Bronchial epithelial cell (primary cell): ENCODE measurements around the gene KIF1C. TPM values are rescaled to one million over a fixed set of nuclear protein-coding genes. Genes with fewer than 3 reads are reported as not detected.

ENCODE experiments used
- DNase-seq: peaks from one replicate; pipeline ENCODE4 v3.0.0-alpha.2; 2010; ENCODE audit warnings: low read depth
- FAIRE-seq: peaks from 2 replicates; lab custom pipeline; 2011; peaks lifted over from hg19 to GRCh38; lab: Jason Lieb, UNC
- H3K27me3 ChIP-seq: 2 replicates; pipeline ENCODE4 v1.5.1; 2011; ENCODE audit warnings: low read length; ENCODE audit not compliant: control insufficient read depth, insufficient read depth
- H3K36me3 ChIP-seq: 2 replicates; pipeline ENCODE4 v1.5.1; 2011; ENCODE audit warnings: low read length; ENCODE audit not compliant: control insufficient read depth, insufficient read depth
- H3K4me3 ChIP-seq: 2 replicates; pipeline ENCODE4 v1.5.1; 2011; ENCODE audit warnings: mild to moderate bottlenecking, low read depth, low read length, control low read depth
- total RNA-seq: library from RNA; depleted of rRNA; stranded (reverse); fragments of >200 nt; gene quantifications from 2 replicates; pipeline ENCODE4 v1.2.1, GENCODE V29; 2014
- TF ChIP-seq, protein P1 (sequence below): IDR thresholded peaks from 2 replicates; pipeline ENCODE4 v1.5.1; 2011; ENCODE audit warnings: mild to moderate bottlenecking, moderate library complexity, low read length, control low read depth, inconsistent platforms; ENCODE audit not compliant: insufficient read depth, severe bottlenecking

The KIF1C gene
- total RNA-seq, 1 donor from 2014 or later, result 89.0 TPM

DNA sequence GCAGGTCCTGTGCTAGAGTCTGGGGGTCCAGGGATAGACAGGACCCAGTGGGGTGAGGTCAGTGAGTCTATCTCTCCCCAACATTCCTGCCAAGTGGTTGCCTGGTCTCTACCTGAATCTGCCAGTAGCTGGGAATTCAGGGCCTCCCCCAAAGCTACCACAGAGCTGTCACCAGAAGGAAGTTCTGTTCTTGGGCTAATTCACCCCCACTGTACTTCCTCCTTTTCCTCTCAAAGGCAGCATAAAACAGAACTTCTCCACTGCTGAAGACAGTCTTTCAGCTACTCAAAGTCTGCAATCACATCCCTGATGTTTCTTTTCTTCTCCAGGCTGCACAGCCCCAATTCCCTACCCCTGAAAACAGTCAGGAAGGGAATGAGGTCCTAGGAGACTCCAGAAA, 19.0 kb upstream of the KIF1C start:
- DNase-seq (no peak), FAIRE-seq (no peak)
- no peaks in the 10 kb centered on the region for H3K27me3 ChIP-seq
- TF ChIP-seq, protein P1, sequence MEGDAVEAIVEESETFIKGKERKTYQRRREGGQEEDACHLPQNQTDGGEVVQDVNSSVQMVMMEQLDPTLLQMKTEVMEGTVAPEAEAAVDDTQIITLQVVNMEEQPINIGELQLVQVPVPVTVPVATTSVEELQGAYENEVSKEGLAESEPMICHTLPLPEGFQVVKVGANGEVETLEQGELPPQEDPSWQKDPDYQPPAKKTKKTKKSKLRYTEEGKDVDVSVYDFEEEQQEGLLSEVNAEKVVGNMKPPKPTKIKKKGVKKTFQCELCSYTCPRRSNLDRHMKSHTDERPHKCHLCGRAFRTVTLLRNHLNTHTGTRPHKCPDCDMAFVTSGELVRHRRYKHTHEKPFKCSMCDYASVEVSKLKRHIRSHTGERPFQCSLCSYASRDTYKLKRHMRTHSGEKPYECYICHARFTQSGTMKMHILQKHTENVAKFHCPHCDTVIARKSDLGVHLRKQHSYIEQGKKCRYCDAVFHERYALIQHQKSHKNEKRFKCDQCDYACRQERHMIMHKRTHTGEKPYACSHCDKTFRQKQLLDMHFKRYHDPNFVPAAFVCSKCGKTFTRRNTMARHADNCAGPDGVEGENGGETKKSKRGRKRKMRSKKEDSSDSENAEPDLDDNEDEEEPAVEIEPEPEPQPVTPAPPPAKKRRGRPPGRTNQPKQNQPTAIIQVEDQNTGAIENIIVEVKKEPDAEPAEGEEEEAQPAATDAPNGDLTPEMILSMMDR, result no peak
- H3K4me3 ChIP-seq, result no peak overlapping the region
- H3K36me3 ChIP-seq, result peaks cover 24% of the 10 kb centered on the region

DNA sequence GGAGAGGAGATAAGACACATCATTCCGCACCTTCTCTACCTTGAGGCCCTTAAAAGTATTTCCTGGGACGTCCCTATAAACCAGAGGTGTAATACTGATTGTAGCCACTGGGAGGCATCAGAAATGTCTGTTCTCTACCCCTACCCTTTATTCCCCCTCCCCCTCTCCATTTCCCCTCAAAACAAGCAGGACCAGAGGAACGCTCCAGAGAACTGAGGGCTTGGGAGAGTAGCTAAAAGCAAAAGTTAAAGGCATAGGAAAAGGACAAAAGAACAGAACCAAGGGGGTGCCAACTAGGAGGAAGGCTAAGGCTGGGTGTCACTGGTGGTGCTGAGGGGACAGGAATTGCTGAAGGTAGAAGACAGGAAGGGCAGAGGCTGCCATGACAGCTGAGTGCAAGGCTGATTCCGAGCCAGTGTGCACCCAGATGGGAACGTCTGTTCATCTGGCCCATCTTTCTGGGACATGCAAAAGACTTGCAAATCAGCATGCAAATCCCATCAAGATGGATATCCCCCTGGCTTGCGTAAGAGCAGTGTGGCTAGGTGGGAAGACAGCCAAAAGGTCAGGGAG, 17.0 kb upstream of the KIF1C start:
- Histone ChIP-seq H3K4me3 (no peak overlapping the region), H3K36me3 (peaks cover 28% of the 10 kb centered on the region), H3K27me3 (no peaks in the 10 kb centered on the region)
- TF ChIP-seq, protein P1, result peak; percentile 67
- peak; percentile 43 for DNase-seq
- FAIRE-seq, result no peak

DNA sequence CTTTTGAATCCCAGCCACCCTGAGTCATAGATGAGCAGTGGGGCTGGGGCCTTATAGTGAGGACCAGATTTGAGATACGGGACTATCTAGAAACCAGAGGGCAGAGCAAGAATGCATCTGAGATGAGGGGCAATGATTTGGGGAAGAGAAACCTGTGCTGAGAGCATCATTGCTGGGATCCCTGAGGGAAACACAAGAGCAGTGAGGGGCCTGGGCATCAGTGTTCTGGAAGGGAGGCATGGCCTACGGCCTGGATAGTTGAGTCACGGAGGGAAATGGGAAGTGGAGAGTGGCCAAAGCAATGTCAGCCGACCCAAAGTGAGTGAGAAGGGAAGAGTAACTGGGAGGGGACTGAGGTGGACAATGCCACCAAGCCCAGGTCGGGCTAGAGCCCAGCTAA, 15.4 kb upstream of the KIF1C start:
- Histone ChIP-seq H3K4me3 (no peak overlapping the region), H3K27me3 (no peaks in the 10 kb centered on the region), H3K36me3 (peaks cover 25% of the 10 kb centered on the region)
- TF ChIP-seq, protein P1, result no peak
- FAIRE-seq (no peak), DNase-seq (no peak)

DNA sequence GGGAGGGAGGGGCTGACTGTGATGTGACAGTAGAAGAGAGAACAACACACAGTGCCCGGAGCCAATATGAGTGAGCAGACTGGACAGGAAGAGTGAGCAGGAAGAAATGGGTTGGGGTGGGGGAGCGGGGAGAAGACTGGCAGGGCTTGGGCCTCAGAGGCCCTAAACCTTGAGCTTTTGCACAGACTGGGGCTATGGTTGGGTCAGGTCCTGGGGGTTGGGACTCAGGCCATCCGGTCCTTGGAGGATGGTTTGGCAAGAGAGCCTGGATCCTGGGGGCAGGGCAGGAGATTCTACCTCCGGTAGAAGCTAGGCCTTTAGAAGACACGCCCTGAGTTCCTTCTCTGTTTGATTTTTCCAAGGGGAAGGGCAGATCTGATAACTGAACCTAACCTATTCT, 11.3 kb upstream of the KIF1C start:
- FAIRE-seq (no peak), DNase-seq (peak; percentile 40)
- TF ChIP-seq, protein P1, result no peak
- Histone ChIP-seq H3K36me3 (peaks cover 10% of the 10 kb centered on the region), H3K27me3 (no peaks in the 10 kb centered on the region), H3K4me3 (peak overlapping the region; percentile 87)

DNA sequence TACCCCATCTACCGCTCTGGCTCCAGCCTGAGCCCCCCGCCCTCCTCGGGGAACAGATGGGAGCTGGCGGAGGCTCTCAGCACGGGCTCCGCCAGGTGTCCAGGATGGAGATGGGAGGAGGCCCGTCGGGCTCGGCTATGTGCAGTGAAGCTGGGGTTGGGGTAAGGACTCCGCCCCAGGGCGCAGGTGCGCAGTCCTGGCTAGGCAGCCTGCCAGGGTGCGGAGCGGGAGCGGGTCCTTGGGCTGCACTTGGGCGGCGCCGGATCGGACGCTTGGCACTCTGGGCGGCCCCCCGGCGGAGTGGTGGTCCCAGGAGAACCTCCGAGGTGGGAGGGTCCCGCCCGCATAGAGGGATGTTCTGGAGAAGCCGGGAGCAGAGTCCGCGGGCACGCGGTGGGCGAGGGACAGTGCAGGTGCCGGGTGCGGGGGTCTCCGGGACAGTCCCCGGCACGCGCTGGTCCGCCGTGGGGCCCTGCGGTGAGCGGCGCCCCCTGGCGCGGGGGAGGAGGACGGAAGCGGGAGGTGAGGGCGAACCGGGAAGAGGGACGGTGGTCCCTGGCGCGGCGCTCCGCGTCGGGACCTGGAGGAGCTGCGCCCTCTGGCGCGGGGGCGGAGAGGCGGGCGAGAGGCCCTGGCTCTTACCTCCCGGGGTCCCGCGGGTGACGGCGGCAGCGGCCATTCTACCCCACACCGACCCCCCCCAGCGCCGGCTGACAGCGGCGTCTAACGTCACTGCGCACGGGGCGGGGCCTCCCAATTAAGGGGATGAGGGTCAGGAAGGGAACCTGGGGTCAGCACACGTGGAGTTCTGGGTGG, 10.6 kb upstream of the KIF1C start, which contains the start of gene CAMTA2:
TSS of gene CAMTA2 (minus strand) at position 725 of the 816 bp plus-strand sequence. CDS start 1,453 bp downstream, outside the sequence.
- DNase-seq (peak; percentile 36), FAIRE-seq (no peak)
- Histone ChIP-seq H3K27me3 (no peaks in the 10 kb centered on the region), H3K36me3 (peaks cover 8% of the 10 kb centered on the region), H3K4me3 (peak within 1 kb of the TSS; percentile 87)
- TF ChIP-seq, protein P1, result peak; percentile 80
